A673 (cell line): ENCODE results near the gene LRRC3B.

Experiments
- EZH2 ChIP-seq: fragments of 200-600 bp; sonication (generic); IDR thresholded peaks from 2 replicates; pipeline ENCODE4 v1.6.1; 2017; ENCODE audit warnings: borderline replicate concordance, low read depth, mild to moderate bottlenecking, mixed read lengths, antibody characterized with exemption, low read length; ENCODE audit not compliant: poor library complexity, severe bottlenecking
- TF ChIP-seq, protein P1 (sequence below): fragments of 300-800, 200-600 bp; sonication (generic); conservative IDR thresholded peaks from 2 replicates; pipeline ENCODE4 v1.5.1; 2017; ENCODE audit warnings: low read depth, mild to moderate bottlenecking, antibody characterized with exemption, low read length, moderate library complexity, mixed read lengths

DNA sequence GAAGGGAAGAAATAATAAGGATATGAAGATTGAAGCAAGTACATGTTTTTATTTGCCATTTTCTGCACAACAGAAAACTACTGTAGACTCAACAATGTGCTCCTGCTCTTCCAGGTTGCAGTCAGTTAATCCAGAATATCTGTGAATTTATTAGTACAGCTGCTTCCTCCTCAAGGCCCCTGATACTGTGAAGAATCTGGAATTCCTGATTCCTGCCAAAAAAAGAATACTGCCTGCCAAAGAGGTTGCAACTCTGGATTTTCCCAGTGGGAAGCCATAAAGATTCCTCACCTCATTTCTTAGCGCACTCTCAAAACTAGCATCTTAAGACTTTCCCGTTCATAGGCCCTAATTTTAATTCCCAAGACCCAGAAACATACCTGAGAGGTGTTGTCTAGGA is 33.6 kb upstream of the LRRC3B start:
- TF ChIP-seq, protein P1, sequence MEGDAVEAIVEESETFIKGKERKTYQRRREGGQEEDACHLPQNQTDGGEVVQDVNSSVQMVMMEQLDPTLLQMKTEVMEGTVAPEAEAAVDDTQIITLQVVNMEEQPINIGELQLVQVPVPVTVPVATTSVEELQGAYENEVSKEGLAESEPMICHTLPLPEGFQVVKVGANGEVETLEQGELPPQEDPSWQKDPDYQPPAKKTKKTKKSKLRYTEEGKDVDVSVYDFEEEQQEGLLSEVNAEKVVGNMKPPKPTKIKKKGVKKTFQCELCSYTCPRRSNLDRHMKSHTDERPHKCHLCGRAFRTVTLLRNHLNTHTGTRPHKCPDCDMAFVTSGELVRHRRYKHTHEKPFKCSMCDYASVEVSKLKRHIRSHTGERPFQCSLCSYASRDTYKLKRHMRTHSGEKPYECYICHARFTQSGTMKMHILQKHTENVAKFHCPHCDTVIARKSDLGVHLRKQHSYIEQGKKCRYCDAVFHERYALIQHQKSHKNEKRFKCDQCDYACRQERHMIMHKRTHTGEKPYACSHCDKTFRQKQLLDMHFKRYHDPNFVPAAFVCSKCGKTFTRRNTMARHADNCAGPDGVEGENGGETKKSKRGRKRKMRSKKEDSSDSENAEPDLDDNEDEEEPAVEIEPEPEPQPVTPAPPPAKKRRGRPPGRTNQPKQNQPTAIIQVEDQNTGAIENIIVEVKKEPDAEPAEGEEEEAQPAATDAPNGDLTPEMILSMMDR, result no peak
- no peak for TF ChIP-seq EZH2
